Uterus (tissue), 2 donors: Measurements from ENCODE around the gene NKAIN2.

Experiments used
- POLR2A ChIP-seq, 2 donors: fragments of 450-650 bp; IDR thresholded peaks; one replicate each; pipeline ENCODE4 v1.6.1; 2016; ENCODE audit warnings: antibody characterized with exemption in 2 of 2, mild to moderate bottlenecking in 1 of 2, moderate library complexity in 1 of 2
- TF ChIP-seq, protein P1 (sequence below), 4 experiments: fragments of 200-600 bp in 2 of 4; fragments of 450-650 bp in 2 of 4; sonication (generic) in 2 of 4; IDR thresholded peaks; one replicate each; pipeline ENCODE4 v1.5.1; 2016 to 2019; ENCODE audit warnings: antibody characterized with exemption in 4 of 4, mild to moderate bottlenecking in 2 of 4, moderate library complexity in 1 of 4

DNA sequence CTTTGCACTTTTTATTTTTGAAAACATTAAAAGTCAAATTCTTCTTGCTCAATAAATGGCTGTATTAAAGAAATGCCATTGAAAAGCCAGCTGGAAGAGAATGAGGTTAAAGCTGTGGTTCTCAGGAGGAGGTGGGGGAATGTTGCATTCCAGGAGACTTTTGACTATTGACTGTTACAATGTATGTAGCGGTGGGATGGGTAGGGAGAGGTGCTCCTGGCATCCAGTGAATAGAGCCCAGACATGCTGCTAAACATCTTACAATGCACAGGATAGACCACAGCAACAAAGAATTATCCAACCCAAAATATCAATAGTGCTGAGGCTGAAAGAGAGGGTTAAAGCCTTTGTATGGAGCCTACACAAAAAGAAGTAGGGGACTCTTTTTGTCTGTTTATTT, 295.9 kb downstream of the NKAIN2 start:
- TF ChIP-seq, protein P1, sequence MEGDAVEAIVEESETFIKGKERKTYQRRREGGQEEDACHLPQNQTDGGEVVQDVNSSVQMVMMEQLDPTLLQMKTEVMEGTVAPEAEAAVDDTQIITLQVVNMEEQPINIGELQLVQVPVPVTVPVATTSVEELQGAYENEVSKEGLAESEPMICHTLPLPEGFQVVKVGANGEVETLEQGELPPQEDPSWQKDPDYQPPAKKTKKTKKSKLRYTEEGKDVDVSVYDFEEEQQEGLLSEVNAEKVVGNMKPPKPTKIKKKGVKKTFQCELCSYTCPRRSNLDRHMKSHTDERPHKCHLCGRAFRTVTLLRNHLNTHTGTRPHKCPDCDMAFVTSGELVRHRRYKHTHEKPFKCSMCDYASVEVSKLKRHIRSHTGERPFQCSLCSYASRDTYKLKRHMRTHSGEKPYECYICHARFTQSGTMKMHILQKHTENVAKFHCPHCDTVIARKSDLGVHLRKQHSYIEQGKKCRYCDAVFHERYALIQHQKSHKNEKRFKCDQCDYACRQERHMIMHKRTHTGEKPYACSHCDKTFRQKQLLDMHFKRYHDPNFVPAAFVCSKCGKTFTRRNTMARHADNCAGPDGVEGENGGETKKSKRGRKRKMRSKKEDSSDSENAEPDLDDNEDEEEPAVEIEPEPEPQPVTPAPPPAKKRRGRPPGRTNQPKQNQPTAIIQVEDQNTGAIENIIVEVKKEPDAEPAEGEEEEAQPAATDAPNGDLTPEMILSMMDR (IDR thresholded peaks at IDR 0.05) = no peak
- TF ChIP-seq POLR2A (IDR thresholded peaks at IDR 0.05) = no peak
